Renal cortical epithelial cell (primary cell): ENCODE measurements around the gene DLG5. TPM values are rescaled to one million over a fixed set of nuclear protein-coding genes. Genes with fewer than 3 reads are reported as not detected.

Experiments used
- DNase-seq: peaks from one replicate; pipeline ENCODE4 v3.0.0-alpha.2; 2011; ENCODE audit warnings: low read depth
- total RNA-seq: library from RNA; depleted of rRNA; stranded (reverse); fragments of >200 nt; gene quantifications from 2 replicates; pipeline ENCODE4 v1.2.3, GENCODE V29; 2014

Gene DLG5
- total RNA-seq, 1 donor from 2014 or later: 39.0 TPM

DNA sequence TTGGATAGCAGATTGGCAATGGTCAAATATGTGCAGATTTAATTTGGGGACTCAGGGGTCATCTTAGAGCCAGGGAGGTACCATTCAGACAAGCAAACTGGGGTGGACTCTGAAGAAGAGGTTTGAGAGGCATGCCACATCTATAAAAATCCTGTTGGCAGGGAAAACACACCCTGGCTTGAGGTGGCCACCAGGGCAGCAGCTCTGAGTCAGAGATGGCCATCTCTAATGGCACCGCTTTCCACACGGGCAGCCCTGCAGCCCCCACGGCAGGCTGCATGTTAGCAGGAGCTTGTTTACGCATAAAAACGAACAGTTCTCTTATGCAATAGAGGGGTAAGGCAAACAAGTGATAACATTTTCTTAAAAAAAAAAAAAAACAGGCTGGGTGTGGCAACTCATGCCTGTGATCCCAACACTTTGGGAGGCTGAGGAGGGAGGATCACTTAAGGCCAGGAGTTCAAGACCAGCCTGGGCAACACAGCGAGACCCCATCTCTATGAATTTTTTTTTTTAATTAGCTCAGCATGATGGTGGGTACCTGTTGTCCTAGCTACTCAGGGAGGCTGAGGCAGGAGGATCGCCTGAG, 14.9 kb downstream of the DLG5 start:
- peak; percentile 53 for DNase-seq

- DNase-seq: no peak
Observed at GRCh38 chr10:77910524-77911145, 15.9 kb downstream of the DLG5 start.

- peak; percentile 43 for DNase-seq
Observed at GRCh38 chr10:77909749-77910375, 16.7 kb downstream of the DLG5 start.

DNA sequence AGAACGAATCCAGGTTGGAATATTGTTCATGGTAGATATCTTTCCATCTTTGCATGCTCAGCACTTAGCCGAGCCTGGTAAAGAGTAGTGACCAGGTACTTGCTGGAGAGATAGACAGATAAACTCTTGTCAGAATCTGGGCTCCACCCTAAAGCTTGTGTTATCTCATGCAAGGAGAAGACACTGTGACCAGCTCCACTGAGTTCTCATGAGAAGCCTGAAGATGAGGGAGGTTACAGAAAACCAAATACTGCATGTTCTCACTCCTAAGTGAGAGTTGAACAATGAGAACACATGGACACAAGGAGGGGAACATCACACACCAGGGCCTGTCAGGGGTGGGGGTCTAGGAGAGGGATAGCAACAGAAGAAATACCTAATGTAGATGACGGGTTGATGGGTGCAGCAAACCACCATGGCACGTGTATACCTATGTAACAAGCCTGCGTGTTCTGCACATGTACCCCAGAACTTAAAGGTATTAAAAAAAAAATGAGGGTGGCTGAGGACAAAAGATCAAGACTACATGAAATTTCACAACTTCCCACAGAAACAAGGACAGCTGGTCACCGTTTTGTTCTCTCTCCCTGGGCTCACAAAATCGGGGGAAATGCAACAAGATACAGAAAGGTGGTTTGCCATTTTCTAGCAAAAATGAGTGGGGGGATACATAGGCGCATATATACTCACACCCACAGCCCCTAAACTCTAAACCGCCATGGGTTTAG, 17.4 kb downstream of the DLG5 start:
- DNase-seq: no peak

- DNase-seq: no peak
Observed at GRCh38 chr10:77907900-77908717, 18.4 kb downstream of the DLG5 start.

DNA sequence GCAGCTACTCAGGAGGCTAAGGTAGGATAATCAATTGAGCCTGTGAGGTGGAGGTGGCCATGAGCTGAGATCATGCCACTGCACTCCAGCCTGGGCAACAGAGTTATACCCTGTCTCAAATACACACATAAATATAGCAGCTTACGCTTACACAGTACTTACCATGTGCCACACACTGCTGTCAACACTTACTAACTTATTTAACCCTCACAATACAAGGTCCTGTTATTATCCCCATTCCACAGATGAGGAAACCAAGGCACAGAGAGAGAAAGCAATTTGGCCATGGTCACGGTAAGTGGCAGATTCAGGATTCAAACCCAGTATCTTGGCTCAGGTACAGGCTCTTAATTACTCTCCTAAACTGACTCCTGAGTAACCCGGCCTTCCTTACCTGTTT, 19.1 kb downstream of the DLG5 start:
- no peak for DNase-seq

DNA sequence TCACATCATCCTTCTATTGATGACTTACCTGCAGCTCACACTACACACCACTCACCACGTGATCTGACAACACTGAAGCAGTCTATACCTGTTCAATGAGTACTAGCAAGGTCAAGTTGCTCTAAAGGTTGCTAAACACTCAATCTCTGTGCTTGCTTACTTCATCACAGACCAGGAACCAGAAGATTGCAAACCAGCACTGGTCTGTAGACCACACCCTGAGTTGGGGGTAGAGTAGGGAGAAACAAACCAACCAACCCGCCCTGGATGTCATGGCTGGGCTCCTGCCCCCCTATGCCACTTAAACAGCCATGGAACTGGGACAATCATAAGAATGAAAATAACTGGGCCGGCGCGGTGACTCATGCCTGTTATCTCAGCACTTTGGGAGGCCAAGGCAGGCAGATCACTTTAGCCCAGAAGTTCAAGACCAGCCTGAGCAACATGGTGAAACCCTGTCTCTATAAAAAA, 19.6 kb downstream of the DLG5 start:
- no peak for DNase-seq

DNA sequence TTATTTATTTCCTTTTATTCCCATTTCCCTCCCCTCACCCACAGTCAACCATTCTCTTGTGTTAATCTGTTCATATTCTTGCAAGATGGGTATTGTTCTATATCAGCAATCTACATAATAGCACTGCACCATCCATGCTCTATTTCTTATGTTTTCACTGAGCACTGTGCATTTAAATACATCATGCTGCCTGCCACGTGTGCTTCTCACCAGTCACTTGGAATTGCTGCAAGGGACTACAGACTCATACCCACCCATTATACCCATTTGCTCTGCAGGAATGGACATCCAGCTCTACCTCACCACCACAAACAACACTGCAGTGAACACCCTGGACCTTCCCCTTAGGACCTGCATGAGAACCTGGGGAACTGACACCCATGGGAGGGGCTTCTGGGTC, 20.8 kb downstream of the DLG5 start:
- DNase-seq: no peak

DNA sequence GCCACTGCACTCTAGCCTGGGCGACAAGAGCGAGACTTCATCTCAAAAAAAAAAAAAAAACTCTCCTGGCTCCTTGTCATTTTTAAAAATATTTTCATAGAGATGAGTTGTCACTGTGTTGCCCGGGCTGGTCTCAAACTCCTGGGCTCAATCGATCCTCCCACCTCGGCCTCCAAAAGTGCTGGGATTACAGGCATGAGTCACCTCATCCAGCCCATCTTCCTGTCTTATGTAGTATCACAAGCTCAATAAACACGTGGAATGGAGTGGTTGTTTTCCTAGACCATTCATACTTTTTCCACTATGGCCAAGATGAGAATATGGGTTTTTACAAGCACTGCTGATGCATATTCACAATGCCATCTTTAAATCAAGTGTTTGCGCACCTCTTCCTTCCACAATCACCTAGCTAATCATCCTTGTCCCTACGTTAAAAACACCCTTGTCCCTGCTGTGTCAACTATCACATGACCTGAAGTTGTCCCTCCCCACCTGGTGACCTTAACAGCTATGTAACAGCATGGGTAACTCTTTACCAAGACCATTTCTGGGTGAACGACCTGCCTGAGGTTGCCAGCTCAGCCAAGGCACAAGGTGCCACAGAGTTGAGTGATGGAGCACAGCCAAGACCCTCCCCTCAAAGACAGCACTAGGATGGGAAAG, 21.3 kb downstream of the DLG5 start:
- no peak for DNase-seq

GRCh38 chr10:77904100-77904840, 22.3 kb downstream of the DLG5 start:
- DNase-seq: no peak

GRCh38 chr10:77902159-77902558, 24.4 kb downstream of the DLG5 start:
- no peak for DNase-seq

- no peak for DNase-seq
Observed at GRCh38 chr10:77901743-77902142, 24.8 kb downstream of the DLG5 start.

DNA sequence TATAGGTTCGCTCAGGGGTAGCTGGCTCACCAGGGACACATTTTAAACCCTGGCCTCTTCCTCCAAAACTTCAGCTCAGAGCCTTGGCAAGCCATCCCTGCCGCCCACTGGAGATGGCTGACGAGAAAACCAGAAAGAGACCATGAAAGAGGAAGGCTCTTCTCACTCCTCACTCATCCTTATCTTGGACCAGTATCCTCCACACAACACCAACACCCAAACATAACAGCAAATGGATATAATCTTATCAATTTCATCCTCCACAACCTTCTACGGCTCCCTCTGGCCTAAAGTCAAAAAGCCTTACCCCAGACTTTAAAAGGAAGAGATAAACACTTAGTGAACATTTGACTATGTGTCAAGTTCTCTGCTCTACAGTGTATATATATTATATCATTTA, 26.9 kb downstream of the DLG5 start:
- DNase-seq: no peak

DNA sequence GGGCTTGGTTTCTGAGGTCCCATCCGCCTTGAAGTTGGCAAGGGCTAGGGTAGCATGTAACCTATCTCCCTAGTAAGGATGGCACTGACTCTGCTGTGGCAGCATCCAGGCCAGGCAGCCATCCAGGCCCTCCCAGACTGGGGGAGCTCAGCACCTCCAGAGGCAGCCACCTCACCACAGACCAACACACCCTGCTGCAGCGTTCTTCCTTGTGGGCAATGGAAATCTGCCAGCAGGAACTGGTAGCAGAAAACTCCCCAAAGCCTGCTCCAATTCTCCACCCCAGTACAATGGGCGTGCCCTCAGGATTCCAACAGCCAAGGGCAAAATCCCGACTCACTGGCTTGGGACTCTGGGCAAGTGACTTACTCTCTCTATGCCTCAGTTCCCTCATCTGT, 27.5 kb downstream of the DLG5 start:
- peak; percentile 82 for DNase-seq

- DNase-seq: no peak
Observed at GRCh38 chr10:77898323-77899079, 28.1 kb downstream of the DLG5 start.

- DNase-seq: no peak
Observed at GRCh38 chr10:77896058-77896457, 30.5 kb downstream of the DLG5 start.

DNA sequence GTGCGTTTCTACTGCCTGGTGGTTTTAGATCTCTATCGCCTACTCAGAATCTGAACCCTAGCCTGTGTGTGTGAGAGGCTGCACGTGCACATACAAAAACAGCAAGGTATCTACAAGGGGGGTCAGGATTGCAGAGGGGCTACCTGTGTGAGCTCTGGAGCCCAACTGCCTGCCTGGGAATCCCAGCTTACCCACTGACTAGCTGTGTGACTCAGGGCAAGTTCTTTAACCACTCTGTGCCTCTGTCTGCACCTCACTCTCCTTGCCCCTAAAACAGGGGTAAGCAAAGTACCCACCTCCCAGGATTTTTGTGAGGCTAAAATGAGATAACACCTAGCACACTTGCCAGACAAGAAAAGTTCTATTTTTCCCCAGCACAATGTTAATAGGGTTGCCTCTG, 32.5 kb downstream of the DLG5 start:
- no peak for DNase-seq

GRCh38 chr10:77893386-77893785, 33.2 kb downstream of the DLG5 start:
- no peak for DNase-seq

DNA sequence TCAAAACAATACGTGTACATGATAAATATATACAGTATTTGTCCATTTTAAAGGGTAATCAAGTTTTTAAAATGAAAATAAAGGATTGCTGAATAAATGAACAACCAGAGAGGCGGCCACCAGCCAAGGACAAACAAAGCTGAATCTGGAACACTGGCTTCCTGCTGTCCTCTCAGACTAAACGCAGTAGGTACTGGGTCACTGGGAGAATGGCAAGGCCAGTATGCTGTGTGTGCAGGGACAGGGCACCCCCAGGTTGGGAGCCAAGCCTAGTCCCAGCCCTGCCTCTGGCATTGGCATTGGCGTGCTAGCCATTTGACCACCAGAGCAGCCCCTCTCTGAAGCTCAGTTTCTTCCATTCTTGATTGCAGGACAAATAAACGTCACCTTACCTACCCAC, 33.8 kb downstream of the DLG5 start:
- no peak for DNase-seq
